GM15510 (cell line): ENCODE results near the gene PCIF1.

Experiments used
- POLR2A ChIP-seq: IDR thresholded peaks from 3 replicates; pipeline ENCODE4 v1.6.1; 2011; ENCODE audit warnings: borderline replicate concordance; ENCODE audit not compliant: insufficient read length; ENCODE audit errors: extremely low read depth

PCIF1 gene

GRCh38 chr20:45933266-45934045, 1.0 kb upstream of the PCIF1 start:
- TF ChIP-seq POLR2A, result peak; percentile 45

DNA sequence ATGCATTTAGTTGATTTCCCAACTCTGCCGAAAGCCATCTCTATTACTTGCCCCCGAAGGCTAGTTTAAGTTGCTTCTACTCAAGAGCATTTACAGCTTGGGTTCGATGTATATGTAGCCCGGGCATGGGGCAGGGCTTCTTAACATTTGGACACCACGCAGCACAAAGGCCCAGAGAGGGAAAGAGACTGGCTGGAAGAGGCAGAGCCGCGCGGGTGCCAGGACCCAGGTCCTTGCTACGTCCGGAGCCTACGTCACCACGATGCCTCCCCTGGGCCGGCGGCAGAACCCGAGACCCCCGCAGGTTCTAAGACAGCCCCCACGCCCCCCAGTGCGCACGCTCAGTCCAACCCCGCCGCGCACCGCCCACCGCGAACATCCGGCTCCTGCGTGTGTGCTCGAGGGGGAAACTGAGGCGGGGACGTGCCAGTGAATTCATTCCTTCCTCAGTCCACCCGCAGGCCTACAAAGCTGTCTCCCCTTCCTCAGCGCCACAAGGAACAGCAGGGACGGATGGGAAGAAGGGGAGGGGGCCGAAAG, 367 bp upstream of the PCIF1 start:
- TF ChIP-seq POLR2A, result no peak

DNA sequence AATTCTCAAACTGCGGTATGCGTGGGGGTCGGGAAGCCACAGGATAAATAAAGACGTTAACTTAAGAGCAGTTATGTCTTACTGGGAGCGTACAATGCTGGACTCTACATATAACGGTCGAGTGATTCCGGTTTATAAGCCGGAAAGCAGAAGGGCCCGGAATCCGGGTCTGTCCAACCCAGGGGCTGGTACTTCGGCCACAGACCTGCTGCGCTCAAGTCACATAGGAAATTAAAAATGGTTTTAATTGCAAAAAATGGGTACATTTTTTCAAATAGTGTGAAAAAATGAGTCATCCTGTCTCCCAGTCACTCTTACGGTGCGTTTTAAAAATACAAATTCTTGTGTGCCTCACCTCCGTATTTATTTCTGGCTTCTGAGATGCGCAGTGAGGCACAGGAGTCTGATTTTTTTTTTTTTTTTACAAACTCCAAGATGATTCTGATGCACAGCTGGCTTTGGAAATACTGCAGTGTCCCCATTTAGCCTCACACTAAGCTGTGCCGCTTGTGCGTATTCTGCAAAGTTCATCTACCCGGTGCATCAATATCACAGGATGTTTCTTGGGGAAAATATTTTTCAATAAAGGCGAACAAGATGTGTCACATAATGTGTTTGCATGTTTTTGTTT, 1.0 kb downstream of the PCIF1 start:
- TF ChIP-seq POLR2A, result no peak

DNA sequence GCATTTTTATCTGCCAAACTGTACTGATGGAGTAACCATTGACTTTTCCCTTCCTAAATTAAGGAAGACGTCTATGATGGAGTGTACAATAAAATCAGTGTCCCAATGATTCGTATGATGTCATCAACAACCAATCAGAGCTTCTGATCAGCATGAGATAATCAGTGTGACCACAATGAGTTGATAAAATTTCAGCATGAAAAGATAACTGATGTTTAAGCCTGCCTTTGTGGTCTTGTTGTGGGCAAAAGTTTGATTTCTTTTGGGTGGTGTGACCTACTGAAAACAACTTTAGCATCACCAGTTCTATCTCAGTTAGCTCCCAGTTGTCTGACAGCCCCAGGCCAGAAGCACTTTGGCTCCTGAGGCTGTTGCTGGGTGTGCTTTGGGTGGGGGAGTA, 3.3 kb downstream of the PCIF1 start:
- no peak for TF ChIP-seq POLR2A

- TF ChIP-seq POLR2A, result no peak
Observed at GRCh38 chr20:45938727-45939438, 4.4 kb downstream of the PCIF1 start.

DNA sequence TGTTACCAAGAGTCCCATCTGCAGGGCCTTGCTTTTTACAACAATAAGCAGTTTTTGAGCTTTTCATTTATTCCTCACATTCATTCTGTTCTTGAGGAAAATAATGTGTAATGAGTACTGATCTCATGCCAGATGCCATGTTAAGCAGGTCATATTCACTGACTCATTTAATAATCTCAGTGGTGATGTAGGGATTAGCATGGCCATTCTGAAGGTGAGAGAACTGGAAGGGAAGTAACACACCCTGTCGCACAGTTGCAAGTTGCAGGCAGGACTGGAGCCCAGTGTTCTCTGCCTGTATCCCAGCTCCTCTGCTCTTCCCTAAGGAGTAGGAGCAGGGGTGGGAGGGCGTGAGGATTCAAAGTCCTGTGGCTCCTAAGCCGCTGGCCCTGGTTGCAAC, 5.6 kb downstream of the PCIF1 start:
- no peak for TF ChIP-seq POLR2A

DNA sequence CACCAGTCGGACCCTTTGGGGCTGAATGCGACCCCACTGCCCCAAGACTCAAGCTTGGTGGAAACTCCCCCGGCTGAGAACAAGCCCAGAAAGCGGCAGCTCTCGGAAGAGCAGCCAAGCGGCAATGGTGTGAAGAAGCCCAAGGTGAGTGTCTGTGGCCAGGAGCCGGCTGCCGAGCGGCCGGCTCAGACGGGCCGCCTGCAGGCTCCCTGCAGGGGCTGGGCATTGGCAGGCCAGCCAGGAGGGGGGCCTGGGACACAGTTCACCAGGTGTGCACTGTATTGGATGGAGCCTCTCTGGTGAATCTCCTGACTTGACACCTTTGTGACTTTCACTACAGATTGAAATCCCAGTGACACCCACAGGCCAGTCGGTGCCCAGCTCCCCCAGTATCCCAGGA, 6.0 kb downstream of the PCIF1 start:
- no peak for TF ChIP-seq POLR2A

DNA sequence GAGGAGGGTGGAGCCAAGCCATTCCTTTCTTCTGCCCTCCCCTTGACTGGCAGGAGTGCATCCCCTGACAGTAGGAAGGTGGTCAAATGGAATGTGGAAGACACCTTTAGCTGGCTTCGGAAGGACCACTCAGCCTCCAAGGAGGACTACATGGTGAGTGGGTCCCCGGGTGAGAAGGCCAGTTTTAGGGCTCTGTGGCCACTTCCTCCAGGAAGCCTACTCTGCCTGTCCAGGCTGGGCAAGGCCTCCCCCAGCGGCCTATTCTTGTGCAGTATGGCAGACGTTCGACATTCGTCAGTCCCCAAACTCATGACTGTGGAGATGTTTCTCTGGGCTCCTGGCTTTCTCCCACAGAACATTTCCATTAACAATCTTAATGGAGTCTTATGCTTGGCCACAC, 9.1 kb downstream of the PCIF1 start:
- no peak for TF ChIP-seq POLR2A

- no peak for TF ChIP-seq POLR2A
Observed at GRCh38 chr20:45944151-45944964, 9.9 kb downstream of the PCIF1 start.

GRCh38 chr20:45944965-45945677, 10.6 kb downstream of the PCIF1 start:
- no peak for TF ChIP-seq POLR2A

DNA sequence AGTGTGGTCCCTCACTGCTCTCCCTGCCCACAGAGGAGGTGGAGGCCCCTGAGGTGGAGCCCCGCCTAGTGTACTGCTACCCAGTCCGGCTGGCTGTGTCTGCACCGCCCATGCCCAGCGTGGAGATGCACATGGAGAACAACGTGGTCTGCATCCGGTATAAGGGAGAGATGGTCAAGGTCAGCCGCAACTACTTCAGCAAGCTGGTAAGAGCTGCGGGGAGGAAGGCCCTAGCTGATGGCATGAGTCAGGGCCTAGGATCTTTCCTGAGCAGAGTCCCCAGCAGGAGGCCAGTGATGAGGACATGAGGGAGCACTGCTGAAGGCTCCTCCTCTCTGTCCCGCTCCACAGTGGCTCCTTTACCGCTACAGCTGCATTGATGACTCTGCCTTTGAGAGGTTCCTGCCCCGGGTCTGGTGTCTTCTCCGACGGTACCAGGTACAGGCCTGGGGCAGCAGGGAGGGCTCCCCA, 11.2 kb downstream of the PCIF1 start:
- no peak for TF ChIP-seq POLR2A

DNA sequence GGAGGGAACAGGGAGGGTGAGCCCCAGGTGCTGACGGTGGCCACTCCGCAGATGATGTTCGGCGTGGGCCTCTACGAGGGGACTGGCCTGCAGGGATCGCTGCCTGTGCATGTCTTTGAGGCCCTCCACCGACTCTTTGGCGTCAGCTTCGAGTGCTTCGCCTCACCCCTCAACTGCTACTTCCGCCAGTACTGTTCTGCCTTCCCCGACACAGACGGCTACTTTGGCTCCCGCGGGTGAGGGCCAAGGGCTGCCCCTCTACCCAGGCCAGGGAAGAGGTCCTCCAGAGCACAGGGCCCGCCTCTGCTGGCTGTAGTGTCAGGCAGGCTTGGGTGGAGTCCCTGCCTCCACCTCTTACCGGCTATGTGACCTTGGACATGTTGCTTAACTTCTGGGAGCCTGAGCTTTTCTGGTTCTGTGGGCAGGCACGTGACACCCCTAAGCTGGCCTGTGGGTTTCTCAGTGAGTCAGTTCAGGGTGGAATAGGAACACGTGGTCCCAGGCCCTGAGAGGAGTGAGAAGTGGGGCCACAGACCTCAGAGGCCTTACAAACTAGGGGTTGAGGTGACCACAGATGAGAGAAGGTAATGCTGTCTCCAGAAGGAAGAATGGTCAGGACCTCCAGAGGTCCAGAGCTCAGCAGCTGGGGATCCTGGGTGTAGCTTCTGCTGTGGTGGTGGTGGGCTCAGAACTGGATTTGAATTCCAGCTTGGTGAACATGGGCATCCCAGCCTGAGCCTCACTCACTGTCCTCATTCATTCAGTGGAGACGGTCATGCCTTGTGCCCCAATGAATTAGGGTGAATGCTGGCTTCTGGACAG, 11.9 kb downstream of the PCIF1 start:
- TF ChIP-seq POLR2A, result no peak
